GM23338 (cell line): ENCODE measurements around the gene GNG7. TPM values are rescaled to one million over a fixed set of nuclear protein-coding genes. Genes with fewer than 3 reads are reported as not detected.

ENCODE experiments used
- JUNB ChIP-seq: IDR thresholded peaks from one replicate; pipeline ENCODE4 v1.6.1; 2016; ENCODE audit warnings: antibody characterized with exemption; ENCODE audit not compliant: unreplicated experiment
- REST ChIP-seq: IDR thresholded peaks from one replicate; pipeline ENCODE4 v1.6.1; 2018; ENCODE audit warnings: antibody characterized with exemption; ENCODE audit not compliant: unreplicated experiment
- ZNF331 ChIP-seq: fragments of 250-450 bp; sonication (Bioruptor Pico); IDR thresholded peaks from 2 replicates; pipeline ENCODE4 v1.5.0; 2020; ENCODE audit warnings: low read depth, mild to moderate bottlenecking, moderate library complexity
- ZNF462 ChIP-seq: fragments of 250-450 bp; sonication (Bioruptor Pico); IDR thresholded peaks from 2 replicates; pipeline ENCODE4 v1.5.0; 2020; ENCODE audit warnings: mild to moderate bottlenecking, moderate library complexity
- polyA plus RNA-seq: library from polyadenylated mRNA; unstranded; fragments of >200 nt; fragmentation: Nextera tagmentation; extraction: Ambion mirVana; gene quantifications from 2 replicates; pipeline ENCODE4 v1.2.1, GENCODE V29; 2016
- total RNA-seq: library from RNA; depleted of rRNA; stranded (reverse); fragments of >200 nt; shearing (Covaris generic); gene quantifications from 2 replicates; pipeline ENCODE4 v1.2.3, GENCODE V29; 2014

GNG7 gene
- total and polyA plus RNA-seq, 2 experiments from 2014 or later: 5.1 to 5.4 TPM

- TF ChIP-seq ZNF462 (CRISPR knock-in tag) (no peak), ZNF331 (CRISPR knock-in tag) (no peak), REST (no peak), JUNB (no peak)
Measured at GRCh38 chr19:2608602-2608922, 93.9 kb downstream of the GNG7 start (continued).
